Activated CD8-positive, alpha-beta memory T cell treated with anti-CD3 and anti-CD28 coated beads for 36 hours (primary cell): ENCODE results near the gene SELENOO. TPM values are rescaled to one million over a fixed set of nuclear protein-coding genes. Genes with fewer than 3 reads are reported as not detected.

ENCODE experiments used
- CTCF ChIA-PET: fragments of 350-600 bp; sonication (Branson Sonifier 250); formaldehyde crosslinking; loops from one replicate; lab custom pipeline; 2021; ENCODE audit warnings: antibody characterized with exemption; lab: Charles Lee
- POLR2A ChIA-PET: fragments of 350-600 bp; sonication (Branson Sonifier 250); formaldehyde crosslinking; loops from one replicate; lab custom pipeline; 2021; ENCODE audit warnings: antibody characterized with exemption; lab: Charles Lee
- total RNA-seq, 2 experiments: library from RNA; stranded (reverse); gene quantifications; one replicate each; pipeline ENCODE4 v1.2.3, GENCODE V29; 2021

SELENOO gene
- total RNA-seq, 2 experiments from 2014 or later: 24.0 to 26.3 TPM

- ChIA-PET POLR2A (no interaction called here), CTCF (no interaction called here)
These were observed 18.4 kb upstream of the SELENOO start for GRCh38 chr22:50182176-50183081.

DNA sequence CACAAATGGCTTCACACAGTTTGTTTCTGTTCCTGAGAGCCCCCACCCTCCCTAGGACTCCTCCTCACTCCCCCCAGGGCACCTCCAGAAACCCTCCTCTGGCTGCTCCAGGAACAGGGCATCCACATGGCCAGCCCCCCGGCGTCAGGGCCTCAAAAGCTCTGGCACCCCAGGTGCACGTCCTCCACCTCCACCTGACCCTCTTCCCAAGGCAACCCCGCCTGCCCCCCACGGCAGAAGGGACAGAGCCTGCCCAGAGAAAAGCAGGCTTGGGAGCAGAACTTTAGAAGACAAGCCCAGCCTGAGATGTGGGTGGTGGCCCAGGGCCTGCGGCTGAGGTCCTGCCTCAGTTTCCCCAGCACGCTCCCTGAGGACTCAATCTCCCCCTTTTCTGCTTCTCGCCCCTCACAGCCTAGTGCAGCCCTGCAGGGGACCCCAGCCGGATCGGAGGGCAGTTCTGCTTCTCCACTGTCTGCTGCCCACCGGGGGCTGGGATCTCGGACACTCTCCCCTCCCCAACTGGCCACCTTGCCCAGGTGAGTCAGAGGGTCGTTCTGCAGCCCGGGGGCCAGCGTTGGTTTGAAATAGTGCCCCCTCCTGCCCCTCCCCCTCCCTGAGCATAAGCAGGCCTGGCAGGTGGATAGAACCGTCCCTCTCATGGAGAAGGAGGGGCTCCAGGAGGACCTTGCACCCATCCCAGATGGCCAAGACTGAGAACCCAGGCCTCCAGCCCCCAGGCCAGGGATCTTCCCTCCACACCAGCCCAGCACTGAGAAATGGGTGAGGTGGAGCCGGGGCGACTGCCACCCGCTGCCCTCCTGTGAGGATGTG is 17.5 kb upstream of the SELENOO start:
- ChIA-PET POLR2A (no interaction called here), CTCF (no interaction called here)

DNA sequence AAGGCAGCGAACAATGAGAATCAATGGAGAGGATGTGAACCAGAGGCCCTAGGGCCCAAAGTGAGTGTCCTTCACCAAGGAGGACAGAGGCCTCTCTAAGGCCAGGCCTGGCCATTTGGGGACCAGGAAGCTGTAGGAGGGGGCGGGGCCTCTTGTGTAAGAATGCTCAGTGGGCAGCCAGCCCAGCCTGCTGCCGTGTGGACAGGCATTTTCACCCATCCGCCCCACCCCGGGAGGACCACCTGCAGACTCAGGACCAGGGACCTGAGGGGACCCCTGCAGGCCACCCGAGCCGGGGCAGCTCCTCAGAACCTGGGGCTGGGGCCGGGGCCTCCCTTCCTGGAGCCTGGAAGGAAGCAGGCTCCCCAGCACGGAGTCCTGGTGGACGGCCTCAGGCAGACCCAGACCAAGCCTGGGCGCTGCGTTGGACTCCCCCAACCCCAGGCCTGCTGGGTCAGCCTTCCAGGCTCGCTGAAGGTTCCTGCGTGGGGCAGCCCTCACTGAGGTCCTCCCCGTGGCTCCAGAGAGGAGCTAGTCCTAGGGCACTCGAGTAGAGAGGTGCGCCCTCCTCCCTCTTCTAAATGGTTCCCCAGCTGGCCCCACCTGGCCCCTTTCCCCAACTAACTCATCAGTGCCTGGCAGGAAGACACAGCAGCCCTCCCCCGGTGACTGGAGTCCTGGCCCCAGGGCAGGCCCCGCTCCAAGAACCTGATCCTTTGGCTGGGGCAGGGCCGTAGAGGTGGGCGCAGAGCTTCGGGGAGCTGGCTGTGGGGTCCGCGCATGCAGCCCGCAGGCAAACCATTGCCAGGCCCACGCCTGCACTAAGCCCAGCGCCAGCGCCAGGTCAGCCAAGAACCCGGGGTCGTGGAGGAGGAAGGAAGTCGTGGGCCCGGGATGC is 16.6 kb upstream of the SELENOO start:
- CTCF ChIA-PET: interaction anchor here (1.3 kb wide), 1 partner anchor 254 kb away, joined by 4 read pairs; no protein-coding TSS in a partner anchor
- POLR2A ChIA-PET: no interaction called here

GRCh38 chr22:50184902-50185374 is 15.9 kb upstream of the SELENOO start:
- ChIA-PET POLR2A (no interaction called here), CTCF (interaction anchor here (1.3 kb wide), 1 partner anchor 254 kb away, joined by 4 read pairs; no protein-coding TSS in a partner anchor)

DNA sequence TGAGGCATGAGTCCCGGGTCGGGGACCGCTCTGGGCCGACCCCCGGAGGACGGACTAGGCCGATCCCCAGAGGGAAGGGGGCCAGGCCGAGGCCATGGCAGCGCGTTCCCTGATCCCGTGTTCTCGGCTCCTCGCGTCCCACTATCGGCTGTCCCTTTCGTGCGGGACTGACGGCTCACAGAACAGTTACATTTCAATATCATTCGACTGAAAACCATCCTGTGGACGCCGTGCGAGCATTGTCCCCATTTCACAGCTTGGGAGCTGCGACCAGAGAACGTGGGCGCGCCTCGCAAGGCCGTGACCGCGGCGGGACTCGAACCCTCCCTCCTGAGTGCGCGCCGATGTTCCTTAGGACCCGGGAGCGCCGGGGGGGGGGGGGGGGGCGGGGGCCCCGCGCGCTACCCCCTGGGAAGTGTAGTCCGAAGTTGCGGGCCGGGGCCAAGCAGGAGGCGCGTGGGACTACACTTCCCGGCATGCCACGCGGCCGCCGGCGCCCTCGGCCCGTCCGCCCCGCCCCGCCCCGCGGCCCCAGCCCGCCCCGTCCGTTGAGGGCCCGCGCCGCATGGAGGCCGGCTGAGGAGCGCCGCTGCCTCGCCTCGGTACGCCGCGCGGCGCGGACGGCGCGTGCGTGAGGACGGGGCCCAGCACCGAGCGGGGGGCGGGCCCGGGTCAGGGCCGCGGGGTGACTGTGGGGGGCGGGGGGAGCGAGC is 15.3 kb upstream of the SELENOO start, which contains the start of gene TRABD:
TSS of gene TRABD (plus strand) at position 539 of the 713 bp plus-strand sequence. CDS start 7,148 bp downstream, outside the sequence.
- POLR2A ChIA-PET: no interaction called here
- CTCF ChIA-PET: interaction anchor here (1.3 kb wide), 1 partner anchor 255 kb away, joined by 4 read pairs; no protein-coding TSS in a partner anchor

- POLR2A ChIA-PET: interaction anchor here (0.9 to 1.2 kb wide), 2 partner anchors 12 to 14 kb away, joined by 3 to 5 read pairs; no protein-coding TSS in a partner anchor
These were observed 14.6 kb upstream of the SELENOO start for GRCh38 chr22:50186181-50186714.

GRCh38 chr22:50186761-50187523 is 13.9 kb upstream of the SELENOO start:
- ChIA-PET POLR2A (interaction anchor here (0.9 to 1.2 kb wide), 2 partner anchors 12 to 13 kb away, joined by 3 to 5 read pairs; no protein-coding TSS in a partner anchor), CTCF (interaction anchor here (1.1 to 1.6 kb wide), 3 partner anchors 20 to 155 kb away, joined by 3 to 5 read pairs (median 3); no protein-coding TSS in a partner anchor)

More at GRCh38 chr22:50186181-50186714, 14.6 kb upstream of the SELENOO start:
- CTCF ChIA-PET: interaction anchor here (1.3 to 1.6 kb wide), 2 partner anchors 21 to 156 kb away, joined by 3 to 5 read pairs; no protein-coding TSS in a partner anchor

DNA sequence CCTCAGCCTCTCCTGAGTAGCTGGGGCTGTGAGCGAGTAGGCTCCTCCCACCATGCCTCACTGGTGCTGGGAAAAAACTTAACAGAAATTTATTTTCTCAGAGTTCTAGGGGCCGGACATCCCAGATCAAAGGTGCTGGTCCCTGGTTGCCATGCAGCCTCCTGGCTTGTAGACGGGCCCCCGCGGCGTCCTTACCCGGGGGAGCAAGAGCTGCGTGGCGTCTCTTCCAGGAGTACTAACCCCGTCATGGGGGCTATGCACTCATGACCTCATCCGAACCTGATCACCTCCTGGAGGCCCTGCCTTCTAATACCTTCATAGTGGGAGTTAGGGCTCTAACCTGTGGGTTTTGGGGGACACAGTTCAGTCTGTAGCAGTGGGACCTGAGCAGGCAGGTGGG is 12.5 kb upstream of the SELENOO start:
- ChIA-PET POLR2A (no interaction called here), CTCF (no interaction called here)

DNA sequence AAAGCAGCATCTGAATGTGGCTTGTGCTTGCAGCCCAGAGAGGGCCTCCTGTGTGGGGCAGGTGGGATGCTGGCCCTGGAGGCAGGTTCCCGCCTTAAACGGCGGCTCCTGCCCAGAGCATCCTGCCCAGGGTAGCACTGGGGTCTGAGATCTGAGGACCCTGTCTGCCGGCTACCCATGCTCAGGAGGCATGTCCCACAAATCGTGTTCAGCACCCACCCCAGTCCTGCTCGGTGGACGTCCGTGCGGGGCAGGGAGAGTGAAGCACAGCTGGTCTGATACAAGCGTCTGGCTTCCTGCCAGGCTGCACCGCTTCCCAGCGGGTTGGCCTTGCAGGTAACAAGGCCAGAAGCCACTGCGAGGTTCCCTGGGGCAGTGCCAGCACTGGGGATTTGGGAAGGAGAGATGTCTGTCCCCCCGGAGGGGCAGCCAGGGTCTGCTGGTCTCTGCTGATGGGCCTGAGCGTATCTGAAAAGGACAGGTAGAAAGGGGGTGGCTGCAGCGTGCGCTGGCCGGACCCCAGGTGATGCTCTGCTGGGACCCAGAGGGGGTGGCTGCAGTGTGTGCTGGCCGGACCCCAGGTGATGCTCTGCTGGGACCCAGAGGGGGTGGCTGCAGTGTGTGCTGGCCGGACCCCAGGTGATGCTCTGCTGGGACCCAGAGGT is 11.5 kb upstream of the SELENOO start:
- POLR2A ChIA-PET: interaction anchor here (0.6 kb wide), 1 partner anchor 253 kb away, joined by 3 read pairs; no protein-coding TSS in a partner anchor
- CTCF ChIA-PET: interaction anchor here (1.4 kb wide), 1 partner anchor 17 kb away, joined by 6 read pairs; no protein-coding TSS in a partner anchor

GRCh38 chr22:50189849-50190181 is 11.0 kb upstream of the SELENOO start:
- ChIA-PET POLR2A (interaction anchor here (0.6 to 1.6 kb wide), 2 partner anchors 78 to 253 kb away, joined by 3 to 4 read pairs; no protein-coding TSS in a partner anchor), CTCF (interaction anchor here (1.4 kb wide), 1 partner anchor 17 kb away, joined by 6 read pairs; no protein-coding TSS in a partner anchor)

- POLR2A ChIA-PET: interaction anchor here (0.6 to 1.6 kb wide), 8 partner anchors 11 to 431 kb away, joined by 3 to 7 read pairs (median 4); partner anchors contain the start of genes PANX2 and PIM3
- CTCF ChIA-PET: interaction anchor here (1.1 to 2.1 kb wide), 6 partner anchors 16 to 52 kb away, joined by 4 to 6 read pairs (median 5); no protein-coding TSS in a partner anchor
These were observed 10.4 kb upstream of the SELENOO start for GRCh38 chr22:50190182-50190940.

- CTCF ChIA-PET: interaction anchor here (1.1 to 2.1 kb wide), 7 partner anchors 15 to 53 kb away, joined by 4 to 6 read pairs (median 4); no protein-coding TSS in a partner anchor
These were observed 9.7 kb upstream of the SELENOO start for GRCh38 chr22:50190941-50191741.

GRCh38 chr22:50192436-50193204 is 8.2 kb upstream of the SELENOO start:
- ChIA-PET POLR2A (no interaction called here), CTCF (interaction anchor here (1.4 to 2.1 kb wide), 3 partner anchors 14 to 51 kb away, joined by 4 to 6 read pairs (median 4); no protein-coding TSS in a partner anchor)

More at GRCh38 chr22:50190941-50191741, 9.7 kb upstream of the SELENOO start:
- POLR2A ChIA-PET: interaction anchor here (0.8 to 1.6 kb wide), 7 partner anchors 10 to 430 kb away, joined by 3 to 7 read pairs (median 4); partner anchors contain the start of genes PANX2 and PIM3
